Neuronal stem cell (in vitro differentiated cells): ENCODE results near the gene STOX1.
A peak's percentile ranks its signal among the peaks of the same experiment; 100 is the strongest.

Source experiments
- DNase-seq: peaks from one replicate; pipeline ENCODE4 v3.0.0-alpha.2; 2013; ENCODE audit warnings: low spot score
- H2AFZ ChIP-seq: one replicate; pipeline ENCODE4 v1.6.1; 2013; ENCODE audit warnings: mild to moderate bottlenecking, low read length, inconsistent platforms
- H2AK5ac ChIP-seq: 2 replicates; pipeline ENCODE4 v1.6.1; 2013; ENCODE audit warnings: low read depth, mild to moderate bottlenecking, inconsistent platforms, low read length, moderate library complexity, mixed read lengths
- H2BK120ac ChIP-seq: 2 replicates; pipeline ENCODE4 v1.6.1; 2013; ENCODE audit warnings: low read depth, mild to moderate bottlenecking, inconsistent platforms, low read length, moderate library complexity, mixed read lengths
- H2BK12ac ChIP-seq: one replicate; pipeline ENCODE4 v1.6.1; 2013; ENCODE audit warnings: low read length, inconsistent platforms
- H2BK15ac ChIP-seq: 2 replicates; pipeline ENCODE4 v1.6.1; 2013; ENCODE audit warnings: mild to moderate bottlenecking, low read length, inconsistent platforms, mixed read lengths
- H2BK5ac ChIP-seq: one replicate; pipeline ENCODE4 v1.6.1; 2013; ENCODE audit warnings: inconsistent platforms, mild to moderate bottlenecking, low read length, moderate library complexity
- H3K14ac ChIP-seq: one replicate; pipeline ENCODE4 v1.6.1; 2013; ENCODE audit warnings: low read length, inconsistent platforms
- H3K18ac ChIP-seq: 2 replicates; pipeline ENCODE4 v1.6.1; 2013; ENCODE audit warnings: low read length, inconsistent platforms
- H3K23ac ChIP-seq: 2 replicates; pipeline ENCODE4 v1.6.1; 2013; ENCODE audit warnings: low read depth, mild to moderate bottlenecking, mixed read lengths, low read length, inconsistent platforms; ENCODE audit not compliant: poor library complexity
- H3K27ac ChIP-seq: replicated peaks from 3 replicates; pipeline ENCODE4 v1.5.1; 2013; ENCODE audit warnings: low read length, inconsistent platforms
- H3K27me3 ChIP-seq, 3 experiments: 2 replicates each; pipeline ENCODE4 v1.6.1; 2013; ENCODE audit warnings: low read length in 3 of 3, mild to moderate bottlenecking in 2 of 3, inconsistent platforms in 1 of 3, low read depth in 1 of 3, mixed read lengths in 1 of 3, moderate library complexity in 1 of 3; ENCODE audit not compliant: control insufficient read depth in 3 of 3, insufficient read depth in 3 of 3
- H3K36me3 ChIP-seq, 2 donors: replicated peaks in 1 of 2; 2 replicates each; pipeline ENCODE4 v1.6.1; 2013; ENCODE audit warnings: low read length in 2 of 2; ENCODE audit not compliant: control insufficient read depth in 2 of 2, insufficient read depth in 2 of 2
- H3K4ac ChIP-seq: 2 replicates; pipeline ENCODE4 v1.6.1; 2013; ENCODE audit warnings: inconsistent platforms, mild to moderate bottlenecking, low read length, moderate library complexity
- H3K4me1 ChIP-seq, 2 donors: 1 replicate in 1 of 2; 2 replicates in 1 of 2; pipeline ENCODE4 v1.6.1; 2013; ENCODE audit warnings: low read length in 2 of 2, low read depth in 1 of 2; ENCODE audit not compliant: control insufficient read depth in 2 of 2, insufficient read depth in 1 of 2
- H3K4me2 ChIP-seq: one replicate; pipeline ENCODE4 v1.6.1; 2013; ENCODE audit warnings: mild to moderate bottlenecking, low read length, inconsistent platforms; ENCODE audit not compliant: insufficient read depth, poor library complexity, severe bottlenecking
- H3K4me3 ChIP-seq, 2 donors: 2 replicates each; pipeline ENCODE4 v1.5.1; 2013; ENCODE audit warnings: low read length in 2 of 2, mild to moderate bottlenecking in 2 of 2, inconsistent platforms in 1 of 2, moderate library complexity in 1 of 2
- H3K79me1 ChIP-seq: one replicate; pipeline ENCODE4 v1.6.1; 2013; ENCODE audit warnings: low read depth, mild to moderate bottlenecking, inconsistent platforms, low read length, moderate library complexity
- H3K9ac ChIP-seq: one replicate; pipeline ENCODE4 v1.6.1; 2013; ENCODE audit warnings: mild to moderate bottlenecking, low read depth, low read length, inconsistent platforms; ENCODE audit not compliant: poor library complexity
- H3K9me3 ChIP-seq, 2 donors: replicated peaks in 1 of 2; 2 replicates each; pipeline versions ENCODE3 to v1.6.1; 2013; ENCODE audit warnings: low read length in 2 of 2, mild to moderate bottlenecking in 2 of 2, inconsistent platforms in 1 of 2, low read depth in 1 of 2, mixed read lengths in 1 of 2, moderate library complexity in 1 of 2; ENCODE audit not compliant: control insufficient read depth in 2 of 2, insufficient read depth in 1 of 2
- H4K8ac ChIP-seq: one replicate; pipeline ENCODE4 v1.6.1; 2013; ENCODE audit warnings: low read depth, mild to moderate bottlenecking, inconsistent platforms, low read length, moderate library complexity
- H4K91ac ChIP-seq: one replicate; pipeline ENCODE4 v1.6.1; 2013; ENCODE audit warnings: low read length, low read depth, mild to moderate bottlenecking, inconsistent platforms; ENCODE audit not compliant: poor library complexity
- WGBS, 2 donors: extraction: QIAGEN DNeasy Blood & Tissue Kit; methylation state at CpG; one replicate each; pipeline ENCODE4 v1.1.7; 2013; ENCODE audit warnings: missing lambda C conversion rate in 2 of 2, mixed read lengths in 1 of 2; ENCODE audit not compliant: insufficient read length in 2 of 2, insufficient replicate concordance in 1 of 2; ENCODE audit errors: extremely low coverage in 2 of 2; 5-methylcytosine and 5-hydroxymethylcytosine counted together

The STOX1 gene

DNA sequence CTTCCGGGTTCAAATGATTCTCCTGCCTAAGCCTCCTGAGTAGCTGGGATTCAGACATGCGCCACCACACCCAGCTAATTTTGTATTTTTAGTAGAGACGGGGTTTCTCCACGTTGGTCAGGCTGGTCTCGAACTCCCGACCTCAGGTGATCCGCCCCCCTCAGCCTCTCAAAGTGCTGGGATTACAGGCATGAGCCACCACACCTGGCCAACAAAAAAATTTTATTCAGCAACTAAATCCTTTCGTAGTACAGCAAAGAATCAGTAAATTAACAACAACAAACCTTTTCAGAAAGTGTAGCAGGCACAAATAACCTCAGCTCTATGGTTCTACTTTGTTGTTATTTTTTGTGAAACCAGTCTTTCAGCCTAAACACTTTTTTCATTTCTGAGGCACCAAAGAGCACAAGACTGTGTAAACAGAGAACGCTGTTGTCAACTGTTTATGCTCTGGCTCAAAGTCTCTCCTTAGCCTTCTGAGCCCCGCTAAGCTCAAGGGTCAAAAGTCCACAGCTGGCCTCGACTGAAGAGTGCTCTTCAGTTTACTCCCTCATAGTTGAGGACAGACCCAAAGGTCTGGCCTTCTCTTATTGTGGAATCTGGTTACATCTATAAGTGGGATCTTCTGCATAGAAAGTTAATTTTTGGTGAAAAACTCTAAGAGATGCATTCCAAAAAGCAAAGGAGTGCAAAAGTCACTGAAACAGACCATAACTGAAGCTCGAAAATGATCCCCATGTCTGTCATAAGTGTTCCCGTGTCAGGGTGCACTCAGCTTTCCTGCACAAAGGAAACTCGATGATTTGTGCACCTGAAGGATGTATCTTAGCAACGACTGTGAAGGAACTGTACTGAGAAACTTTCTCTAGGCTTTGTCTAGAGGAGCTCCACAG is 49.2 kb downstream of the STOX1 start:
- Histone ChIP-seq H2AFZ (peak overlapping the region; percentile 19), H3K14ac (no peak overlapping the region), H3K27me3 (no peaks in the 10 kb centered on the region), H4K8ac (no peak overlapping the region), H3K27ac (peak overlapping the region; percentile 48), H3K9ac (no peak overlapping the region), H2BK15ac (no peak overlapping the region), H3K18ac (no peak overlapping the region), H4K91ac (no peak overlapping the region), H3K4me3 (no peak overlapping the region), H2BK12ac (no peak overlapping the region), H2AK5ac (no peak overlapping the region), H3K9me3 (no peaks in the 10 kb centered on the region), H3K4me1 (peaks cover 18 to 26% of the 10 kb centered on the region in 2 donors), H3K4me2 (no peak overlapping the region), H2BK5ac (no peak overlapping the region), H3K79me1 (no peaks in the 10 kb centered on the region), H3K36me3 (no peaks in the 10 kb centered on the region), H2BK120ac (no peak overlapping the region), H3K4ac (no peak overlapping the region), H3K23ac (no peak overlapping the region)
- WGBS, 2 donors: no CpG with 5 or more reads among the region's 15 CpGs
- DNase-seq: no peak

DNA sequence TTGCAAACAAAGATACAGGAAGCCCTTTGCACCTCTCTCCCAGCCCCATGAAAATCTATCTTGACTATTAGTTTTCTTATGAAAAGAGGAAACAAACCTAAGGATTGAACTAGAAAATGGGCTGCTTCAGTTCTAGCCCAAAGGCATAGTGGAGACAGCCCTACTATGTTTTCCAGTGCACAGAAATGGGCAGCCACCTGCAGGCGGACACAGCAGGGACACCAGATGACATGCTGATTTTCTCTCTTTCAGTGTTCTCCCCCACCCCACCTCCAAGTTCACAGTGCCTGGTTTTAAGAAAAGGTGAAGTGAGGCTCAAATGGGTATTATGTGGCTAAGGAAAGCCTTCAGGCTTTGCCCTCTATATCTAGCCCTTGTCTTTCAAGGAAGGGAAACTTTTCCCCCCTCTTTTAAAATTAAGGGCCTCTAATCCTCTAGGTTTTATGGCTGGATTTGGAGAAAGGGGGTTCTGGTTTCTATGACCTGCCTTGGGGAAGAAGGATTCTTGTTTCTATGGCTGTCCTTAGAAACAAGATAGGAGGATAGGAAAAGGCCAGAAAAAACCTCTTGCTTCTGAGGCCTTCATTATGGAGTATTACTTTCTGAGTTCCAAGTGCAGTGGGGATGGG is 50.3 kb downstream of the STOX1 start:
- Histone ChIP-seq H2BK5ac (no peak overlapping the region), H3K27me3 (no peaks in the 10 kb centered on the region), H3K9ac (no peak overlapping the region), H4K91ac (no peak overlapping the region), H3K36me3 (no peaks in the 10 kb centered on the region), H3K4ac (no peak overlapping the region), H3K4me2 (no peak overlapping the region), H3K14ac (no peak overlapping the region), H2AFZ (peak overlapping the region; percentile 5), H2BK12ac (no peak overlapping the region), H3K79me1 (no peaks in the 10 kb centered on the region), H2AK5ac (no peak overlapping the region), H2BK15ac (no peak overlapping the region), H3K9me3 (no peaks in the 10 kb centered on the region), H2BK120ac (no peak overlapping the region), H3K4me3 (no peak overlapping the region), H3K4me1 (peaks cover 18 to 24% of the 10 kb centered on the region in 2 donors), H3K27ac (no peak overlapping the region), H3K23ac (no peak overlapping the region), H3K18ac (no peak overlapping the region), H4K8ac (no peak overlapping the region)
- no CpG with 5 or more reads among the region's 1 CpG for WGBS, 2 donors
- DNase-seq: no peak

DNA sequence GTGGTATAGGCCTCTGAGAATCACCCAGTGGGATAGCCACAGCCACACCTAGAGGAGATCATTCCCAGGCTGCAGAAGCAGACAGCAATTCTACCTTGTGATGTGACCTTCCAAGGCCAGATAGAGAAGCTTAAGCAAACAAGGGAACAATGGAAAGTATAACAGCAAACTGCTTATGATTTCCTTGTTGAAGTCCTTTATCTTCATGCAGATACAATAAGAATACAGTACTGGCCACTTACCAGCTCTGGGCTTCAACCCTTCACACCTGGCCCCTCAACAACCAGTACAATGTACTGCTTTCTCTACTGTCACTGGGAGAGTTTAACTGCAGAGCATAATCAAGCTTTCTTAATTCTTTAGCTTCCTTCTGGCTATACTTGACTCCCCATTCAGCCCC is 51.2 kb downstream of the STOX1 start:
- H2AK5ac ChIP-seq: no peak overlapping the region
- H3K27me3 ChIP-seq: no peaks in the 10 kb centered on the region
- H3K9ac ChIP-seq: no peak overlapping the region
- H3K14ac ChIP-seq: no peak overlapping the region
- peaks cover 18 to 24% of the 10 kb centered on the region in 2 donors for H3K4me1 ChIP-seq
- no peak overlapping the region for H4K8ac ChIP-seq
- no peak overlapping the region for H2BK120ac ChIP-seq
- no peak overlapping the region for H3K4me3 ChIP-seq
- no peak overlapping the region for H3K18ac ChIP-seq
- H3K23ac ChIP-seq: no peak overlapping the region
- H2BK15ac ChIP-seq: no peak overlapping the region
- no peak overlapping the region for H3K27ac ChIP-seq
- no peak overlapping the region for H2BK12ac ChIP-seq
- H3K4me2 ChIP-seq: no peak overlapping the region
- H3K36me3 ChIP-seq: no peaks in the 10 kb centered on the region
- no peak overlapping the region for H2BK5ac ChIP-seq
- no peaks in the 10 kb centered on the region for H3K9me3 ChIP-seq
- no peak overlapping the region for H3K4ac ChIP-seq
- H4K91ac ChIP-seq: no peak overlapping the region
- DNase-seq: no peak
- no peak overlapping the region for H2AFZ ChIP-seq
- H3K79me1 ChIP-seq: no peaks in the 10 kb centered on the region

DNA sequence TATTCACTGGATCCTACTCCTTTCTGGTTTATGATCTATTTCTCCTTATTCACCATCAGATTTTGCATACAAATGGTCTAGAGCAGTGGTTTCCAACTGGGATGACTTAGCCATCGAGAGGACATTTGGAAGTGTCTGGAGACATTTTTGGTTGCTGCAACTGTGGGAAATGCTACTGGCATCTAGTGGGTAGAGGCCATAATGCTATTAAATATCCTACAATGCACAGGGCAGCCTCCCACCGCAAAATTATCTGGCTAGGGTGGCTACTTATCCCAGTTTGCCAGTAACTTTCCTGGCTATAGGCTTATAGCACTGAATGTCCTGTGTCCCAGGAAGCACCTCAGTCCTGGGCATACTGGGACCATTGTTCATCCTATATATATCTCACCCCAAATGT is 52.3 kb downstream of the STOX1 start:
- Histone ChIP-seq H3K4ac (no peak overlapping the region), H2AFZ (no peak overlapping the region), H3K4me1 (peaks cover 18 to 24% of the 10 kb centered on the region in 2 donors), H3K9ac (no peak overlapping the region), H3K4me2 (no peak overlapping the region), H3K23ac (no peak overlapping the region), H3K36me3 (peaks cover 3 to 8% of the 10 kb centered on the region in 2 donors), H3K79me1 (no peaks in the 10 kb centered on the region), H3K27me3 (no peaks in the 10 kb centered on the region), H3K18ac (no peak overlapping the region), H2AK5ac (no peak overlapping the region), H4K91ac (no peak overlapping the region), H2BK12ac (no peak overlapping the region), H2BK15ac (no peak overlapping the region), H3K27ac (no peak overlapping the region), H3K9me3 (no peaks in the 10 kb centered on the region), H2BK120ac (no peak overlapping the region), H2BK5ac (no peak overlapping the region), H3K14ac (no peak overlapping the region), H3K4me3 (no peak overlapping the region), H4K8ac (no peak overlapping the region)
- DNase-seq: no peak
- no CpG with 5 or more reads among the region's 2 CpGs for whole genome bisulfite sequencing, 2 donors
